BLaER1 (cell line): ENCODE measurements around the gene TFRC.
A peak's percentile ranks its signal among the peaks of the same experiment; 100 is the strongest.

Experiments
- H3K27ac ChIP-seq: shearing (Covaris generic); formaldehyde crosslinking; 2 replicates; pipeline ENCODE4 v1.8.1; 2022
- H3K27me3 ChIP-seq: shearing (Covaris generic); formaldehyde crosslinking; 2 replicates; pipeline ENCODE4 v1.8.1; 2022
- H3K36me3 ChIP-seq: shearing (Covaris generic); formaldehyde crosslinking; 2 replicates; pipeline ENCODE4 v1.8.1; 2022
- H3K4me1 ChIP-seq: shearing (Covaris generic); formaldehyde crosslinking; 2 replicates; pipeline ENCODE4 v1.8.1; 2022
- H3K4me2 ChIP-seq: shearing (Covaris generic); formaldehyde crosslinking; 2 replicates; pipeline ENCODE4 v1.8.1; 2022
- H3K4me3 ChIP-seq: shearing (Covaris generic); formaldehyde crosslinking; 2 replicates; pipeline ENCODE4 v1.8.1; 2022
- H3K9ac ChIP-seq: shearing (Covaris generic); formaldehyde crosslinking; 2 replicates; pipeline ENCODE4 v1.8.1; 2022
- H3K9me3 ChIP-seq: shearing (Covaris generic); formaldehyde crosslinking; 2 replicates; pipeline ENCODE4 v1.8.1; 2022
- H4K20me1 ChIP-seq: shearing (Covaris generic); formaldehyde crosslinking; 2 replicates; pipeline ENCODE4 v1.8.1; 2022
- Cebpa-rat ChIP-seq: shearing (Covaris generic); IDR thresholded peaks from 2 replicates; pipeline ENCODE4 v1.8.1; 2022

The TFRC gene

DNA sequence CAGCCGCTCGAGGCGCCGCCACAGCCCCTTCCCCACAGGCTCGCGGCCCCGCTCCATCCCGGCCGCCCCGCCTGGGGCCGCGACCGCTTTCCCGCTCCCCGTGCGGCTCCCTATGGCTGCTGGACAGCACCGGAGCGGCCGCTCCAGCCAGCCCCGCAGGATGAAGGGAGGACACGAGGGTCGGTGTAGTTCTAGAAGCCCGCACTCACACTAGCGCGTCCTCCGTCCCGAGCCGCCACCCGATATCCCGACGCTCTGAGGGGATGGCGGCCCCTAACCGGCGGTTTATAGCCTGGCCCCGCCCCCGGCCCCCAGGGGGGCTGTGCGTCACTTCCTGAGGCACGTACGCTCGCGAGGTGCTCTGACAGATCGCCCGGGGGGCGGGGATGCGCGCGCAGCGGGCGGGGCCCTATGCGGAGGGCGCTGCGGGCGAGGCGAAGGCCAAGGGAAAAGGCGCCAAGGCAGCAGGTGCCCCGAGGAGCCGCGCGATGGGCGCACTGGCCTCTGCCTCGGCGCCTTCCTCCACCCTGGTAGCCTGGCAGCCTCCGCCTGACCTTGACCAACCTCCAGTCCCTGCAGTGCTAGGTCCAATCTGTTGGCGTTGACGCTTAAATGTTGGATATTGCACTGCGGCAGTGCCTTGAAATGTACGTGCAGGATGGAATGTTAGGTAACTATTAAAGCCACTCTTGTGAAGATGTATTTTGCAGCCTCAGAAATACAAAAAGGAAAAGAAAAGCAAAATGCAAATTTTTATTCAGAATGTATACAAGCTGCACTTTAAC is at the start of gene TFRC:
TSS of gene TFRC (minus strand) at position 257 of the 785 bp plus-strand sequence. CDS start 4,991 bp downstream, outside the sequence.
- Histone ChIP-seq H3K4me1 (peaks cover 58% of the 10 kb centered on the region), H3K9me3 (no peaks in the 10 kb centered on the region)

DNA sequence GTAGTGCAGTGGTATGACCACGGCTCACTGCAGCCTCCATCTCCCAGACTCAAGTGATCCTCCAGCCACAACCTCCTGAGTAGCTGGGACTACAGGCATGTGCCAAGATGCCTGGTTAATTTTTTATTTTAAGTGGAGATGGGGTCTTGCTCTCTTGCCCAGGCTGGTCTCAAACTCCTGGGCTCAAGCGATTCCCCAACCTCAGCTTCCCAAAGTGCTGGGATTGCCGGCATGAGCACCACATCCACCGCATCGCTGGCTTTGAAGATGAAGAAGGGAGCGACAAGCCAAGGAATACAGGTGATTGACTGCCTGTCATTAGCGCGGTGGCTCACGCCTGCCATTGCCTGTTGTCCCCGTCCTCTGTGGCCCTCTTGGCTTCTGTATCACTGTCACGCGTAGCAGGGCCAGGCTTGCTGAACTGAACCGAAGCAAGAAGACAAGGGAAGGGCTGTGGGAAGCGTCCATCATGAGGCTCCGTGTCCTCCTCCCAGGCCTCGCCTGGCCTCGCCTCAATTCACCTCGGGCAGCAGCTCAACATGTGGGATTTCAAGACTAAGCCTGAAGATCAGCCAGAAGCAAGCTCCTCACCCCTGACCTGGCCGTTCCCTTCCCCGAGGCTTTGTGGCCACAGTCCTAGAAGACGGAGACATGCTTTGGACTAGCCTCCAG is 46.4 kb upstream of the TFRC start:
- Histone ChIP-seq H3K9ac (no peak overlapping the region), H3K27ac (peak overlapping the region; percentile 64; the same call in 1 of the 2 replicates), H3K27me3 (no peaks in the 10 kb centered on the region), H3K36me3 (no peaks in the 10 kb centered on the region), H3K4me2 (peak overlapping the region; percentile 56; the same call in 1 of the 2 replicates), H4K20me1 (no peaks in the 10 kb centered on the region), H3K9me3 (peaks cover 22% of the 10 kb centered on the region), H3K4me3 (no peak overlapping the region), H3K4me1 (peaks cover 29% of the 10 kb centered on the region)
- TF ChIP-seq Cebpa-rat = no peak

More for the DNA sequence above, at the start of gene TFRC:
- Histone ChIP-seq H3K36me3 (peaks cover 6% of the 10 kb centered on the region), H3K9ac (peak within 1 kb of the TSS; percentile 95), H3K4me2 (peak within 1 kb of the TSS; percentile 95), H3K27me3 (no peaks in the 10 kb centered on the region), H3K27ac (peak within 1 kb of the TSS; percentile 96), H3K4me3 (peak within 1 kb of the TSS; percentile 86), H4K20me1 (peaks cover 46% of the 10 kb centered on the region)
- TF ChIP-seq Cebpa-rat = no peak

DNA sequence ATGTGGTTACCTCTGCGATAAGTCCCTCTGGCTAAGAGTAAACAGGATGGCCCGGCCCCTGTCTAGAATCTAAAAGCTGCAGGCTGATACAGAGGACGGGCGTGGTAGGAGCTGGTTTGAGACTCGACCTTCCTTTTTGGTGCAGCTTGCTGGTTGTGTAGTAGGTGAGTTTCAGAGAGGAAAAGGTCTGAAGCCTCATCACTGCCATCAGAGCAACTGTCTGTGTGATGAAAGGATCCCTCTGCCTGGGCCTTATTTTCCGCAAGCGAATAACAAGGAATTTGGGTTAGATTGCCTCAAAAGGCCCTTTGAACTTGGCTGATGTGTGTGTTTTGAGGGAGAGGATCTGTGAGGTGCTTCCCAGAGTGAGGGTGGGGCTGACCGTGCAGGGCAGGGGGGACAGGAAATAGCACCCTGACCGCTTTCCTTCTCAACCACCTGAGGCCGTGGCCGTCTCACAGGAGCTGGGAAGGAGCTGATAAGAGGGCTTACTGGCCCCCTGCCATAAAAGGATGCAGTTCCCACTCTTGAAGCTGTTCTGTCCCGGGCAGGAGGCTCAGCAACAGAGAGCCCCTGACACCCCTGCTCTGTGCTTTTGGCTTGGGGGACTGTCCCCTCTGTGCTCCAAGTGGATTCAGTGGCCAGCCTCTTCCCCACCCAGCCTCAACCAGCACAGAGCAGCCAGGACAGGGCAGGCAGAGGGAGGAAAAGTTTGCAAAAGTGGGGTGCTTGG is 45.6 kb upstream of the TFRC start:
- peaks cover 38% of the 10 kb centered on the region for H3K4me1 ChIP-seq
- H3K27me3 ChIP-seq = no peaks in the 10 kb centered on the region
- H3K4me2 ChIP-seq = peak overlapping the region; percentile 56
- TF ChIP-seq Cebpa-rat = no peak
- H3K36me3 ChIP-seq = no peaks in the 10 kb centered on the region
- H3K4me3 ChIP-seq = no peak overlapping the region
- H3K27ac ChIP-seq = peak overlapping the region; percentile 64; the same call in 1 of the 2 replicates
- H4K20me1 ChIP-seq = no peaks in the 10 kb centered on the region
- peaks cover 22% of the 10 kb centered on the region for H3K9me3 ChIP-seq
- peak overlapping the region; percentile 25; the same call in 1 of the 2 replicates for H3K9ac ChIP-seq

DNA sequence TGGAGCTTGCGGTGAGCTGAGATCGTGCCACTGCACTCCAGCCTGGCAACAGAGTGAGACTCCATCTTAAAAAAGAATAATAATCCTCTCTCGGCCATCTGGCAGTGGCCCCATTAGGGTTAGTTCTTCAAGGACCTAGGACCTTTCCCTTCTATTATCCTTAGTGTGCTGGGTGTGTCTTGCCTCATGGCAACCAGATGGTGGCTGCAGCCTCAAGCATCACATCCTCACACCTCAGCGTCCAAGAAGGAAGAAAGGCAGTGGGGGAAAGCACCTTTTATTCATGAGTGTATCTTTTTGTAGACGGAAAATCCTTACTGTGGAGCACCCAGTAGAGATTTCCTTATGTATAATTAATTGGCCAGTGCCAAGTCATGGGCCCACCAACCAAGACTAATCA is 42.7 kb upstream of the TFRC start:
- Histone ChIP-seq H3K9ac (no peak overlapping the region), H3K4me2 (no peak overlapping the region), H3K36me3 (no peaks in the 10 kb centered on the region), H4K20me1 (no peaks in the 10 kb centered on the region), H3K4me3 (no peak overlapping the region), H3K4me1 (peaks cover 54% of the 10 kb centered on the region), H3K9me3 (peaks cover 22% of the 10 kb centered on the region), H3K27ac (no peak overlapping the region), H3K27me3 (no peaks in the 10 kb centered on the region)
- TF ChIP-seq Cebpa-rat = no peak

DNA sequence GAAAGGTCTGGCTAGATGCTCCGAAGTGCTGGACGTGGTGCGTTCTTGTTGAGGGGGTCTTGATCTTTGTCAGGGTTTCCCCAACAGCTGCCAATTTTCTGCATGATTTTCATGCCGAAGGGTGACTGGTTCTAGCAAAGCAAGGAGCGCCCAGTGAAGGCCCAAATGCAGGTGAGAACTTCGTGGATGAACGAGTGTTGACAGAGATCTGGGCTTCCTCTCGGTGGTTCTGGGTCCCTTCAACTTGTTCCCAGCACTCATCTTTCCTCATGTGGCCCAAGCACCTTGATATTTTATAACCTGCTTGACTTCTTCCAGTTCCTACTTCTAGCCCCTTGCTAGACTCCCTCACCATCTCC is 40.8 kb upstream of the TFRC start:
- TF ChIP-seq Cebpa-rat = no peak
- no peaks in the 10 kb centered on the region for H3K27me3 ChIP-seq
- no peaks in the 10 kb centered on the region for H3K36me3 ChIP-seq
- H3K4me1 ChIP-seq = peaks cover 66% of the 10 kb centered on the region
- no peak overlapping the region for H3K4me3 ChIP-seq
- no peak overlapping the region for H3K9ac ChIP-seq
- H3K27ac ChIP-seq = peak overlapping the region; percentile 84
- peak overlapping the region; percentile 67 for H3K4me2 ChIP-seq
- peaks cover 22% of the 10 kb centered on the region for H3K9me3 ChIP-seq
- H4K20me1 ChIP-seq = no peaks in the 10 kb centered on the region

DNA sequence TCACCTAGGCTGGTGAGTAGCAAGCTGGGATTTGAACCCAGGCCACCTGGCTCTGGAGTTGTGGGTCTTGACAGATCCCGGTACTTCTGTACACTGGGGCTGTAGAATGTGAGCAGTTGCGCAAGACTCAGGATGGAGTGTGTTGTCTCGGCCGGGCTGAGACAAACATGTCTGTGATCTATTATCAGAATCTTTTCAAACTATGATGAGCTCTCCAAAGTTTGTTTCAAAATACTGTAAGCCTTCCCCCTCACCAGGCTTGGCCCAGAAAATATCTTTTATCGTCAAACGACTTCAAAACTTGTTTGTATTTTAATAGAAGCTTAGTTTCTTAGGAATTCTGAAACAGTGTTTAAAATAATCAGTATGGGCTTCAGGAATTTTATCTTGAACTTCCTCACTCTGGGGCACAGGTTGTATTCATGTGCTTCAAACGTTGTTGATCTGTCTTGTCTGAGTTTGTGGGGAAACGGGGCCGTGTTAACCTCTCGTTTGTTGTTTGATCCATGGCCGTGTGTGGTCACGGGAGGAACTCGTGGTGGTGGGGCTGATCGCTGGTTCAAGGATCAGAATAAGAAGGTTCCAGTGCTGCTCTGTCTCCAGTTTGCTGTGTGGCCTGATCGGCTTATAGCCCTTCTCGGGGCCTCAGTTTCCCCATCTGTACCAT is 40.3 kb upstream of the TFRC start:
- H3K4me3 ChIP-seq = no peak overlapping the region
- H3K27ac ChIP-seq = peak overlapping the region; percentile 84
- H3K9me3 ChIP-seq = peaks cover 22% of the 10 kb centered on the region
- H3K27me3 ChIP-seq = no peaks in the 10 kb centered on the region
- H3K4me2 ChIP-seq = peak overlapping the region; percentile 67
- no peaks in the 10 kb centered on the region for H3K36me3 ChIP-seq
- peaks cover 66% of the 10 kb centered on the region for H3K4me1 ChIP-seq
- peak; percentile 98 for TF ChIP-seq Cebpa-rat
- no peaks in the 10 kb centered on the region for H4K20me1 ChIP-seq
- H3K9ac ChIP-seq = no peak overlapping the region

DNA sequence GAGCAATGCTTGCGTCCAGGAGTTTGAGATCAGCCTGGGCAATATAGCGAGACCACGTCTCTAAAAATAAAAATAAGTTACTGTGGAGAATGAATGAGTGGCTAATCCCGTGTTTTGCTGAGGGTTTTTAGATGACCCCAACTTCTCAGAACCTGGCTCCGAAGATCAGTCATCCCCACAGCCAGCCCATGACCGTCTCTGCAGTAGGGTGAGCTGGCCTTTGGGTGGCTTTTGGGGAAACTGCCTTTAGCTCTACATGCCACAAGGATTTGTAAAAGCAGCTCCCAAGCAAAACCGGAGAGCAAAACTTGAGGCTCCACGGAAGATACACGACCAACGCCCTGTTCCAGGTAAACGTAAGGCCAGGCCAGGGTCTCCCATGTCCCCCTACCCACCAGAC is 39.2 kb upstream of the TFRC start:
- TF ChIP-seq Cebpa-rat = no peak
- Histone ChIP-seq H3K27me3 (no peaks in the 10 kb centered on the region), H4K20me1 (no peaks in the 10 kb centered on the region), H3K36me3 (no peaks in the 10 kb centered on the region), H3K9me3 (peaks cover 22% of the 10 kb centered on the region), H3K4me3 (0 out of 2 replicates have a peak overlapping the region, but pooled peaks have one; percentile 0), H3K27ac (peak overlapping the region; percentile 84), H3K4me2 (peak overlapping the region; percentile 67), H3K4me1 (peaks cover 75% of the 10 kb centered on the region), H3K9ac (0 out of 2 replicates have a peak overlapping the region, but pooled peaks have one; percentile 23)

DNA sequence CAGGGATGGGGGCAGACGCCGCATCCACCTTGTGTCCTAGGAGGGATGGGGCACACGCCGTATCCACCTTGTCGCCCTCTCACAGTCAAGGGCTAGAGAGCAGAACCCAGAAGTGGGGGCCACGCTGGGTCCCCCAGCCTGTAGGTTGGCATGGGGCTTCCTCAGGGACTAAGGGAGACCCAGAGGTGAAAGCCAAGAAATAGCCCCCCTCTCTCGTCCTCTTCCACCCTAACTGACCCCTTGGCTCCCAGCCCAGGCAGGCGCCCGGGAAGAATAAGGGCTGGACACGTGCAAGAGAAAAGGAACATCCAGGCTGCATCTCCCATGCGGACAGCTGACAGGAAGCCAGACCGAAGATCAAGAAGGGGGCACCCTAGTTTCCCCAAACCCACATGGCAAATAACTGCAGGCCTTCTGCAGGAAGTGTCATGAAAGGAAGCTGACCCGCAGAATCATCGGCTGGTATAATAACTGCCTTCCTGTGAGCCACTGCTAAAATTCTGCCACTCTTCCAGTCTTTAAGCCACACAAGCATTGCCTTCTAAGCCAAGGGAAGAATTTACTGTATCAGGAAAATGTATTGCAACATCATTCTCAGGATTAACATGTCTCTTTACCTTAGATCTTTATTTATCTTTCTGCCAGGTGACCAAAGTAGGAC is 38.5 kb upstream of the TFRC start:
- Histone ChIP-seq H3K27me3 (no peaks in the 10 kb centered on the region), H3K36me3 (no peaks in the 10 kb centered on the region), H3K9ac (peak overlapping the region; percentile 45), H3K4me3 (no peak overlapping the region), H3K4me2 (peak overlapping the region; percentile 67), H3K4me1 (peaks cover 81% of the 10 kb centered on the region), H3K27ac (peak overlapping the region; percentile 84), H3K9me3 (peaks cover 17% of the 10 kb centered on the region), H4K20me1 (no peaks in the 10 kb centered on the region)
- no peak for TF ChIP-seq Cebpa-rat

DNA sequence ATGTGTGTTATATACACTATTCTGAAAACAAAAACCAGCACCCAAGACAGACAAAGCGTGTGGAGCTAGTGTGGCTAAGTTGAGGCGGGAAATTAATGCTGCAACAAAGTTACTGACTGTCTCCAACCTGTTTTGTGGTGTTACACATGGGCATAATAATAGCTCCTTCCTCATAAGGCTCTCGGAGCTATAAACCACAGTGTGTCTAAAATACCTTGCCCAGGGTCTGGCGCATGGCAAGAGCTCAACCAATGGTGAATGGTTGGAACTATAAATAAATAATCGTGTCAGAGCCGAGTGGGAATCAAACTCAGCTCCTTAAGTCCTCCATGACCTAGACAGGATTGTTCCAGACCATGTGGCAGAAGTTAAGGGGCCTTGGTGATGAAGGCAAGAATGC is 35.9 kb upstream of the TFRC start:
- TF ChIP-seq Cebpa-rat = no peak
- H3K27ac ChIP-seq = peak overlapping the region; percentile 71
- peak overlapping the region; percentile 4; the same call in 1 of the 2 replicates for H3K9ac ChIP-seq
- peaks cover 87% of the 10 kb centered on the region for H3K4me1 ChIP-seq
- no peak overlapping the region for H3K4me3 ChIP-seq
- H4K20me1 ChIP-seq = no peaks in the 10 kb centered on the region
- no peaks in the 10 kb centered on the region for H3K9me3 ChIP-seq
- H3K27me3 ChIP-seq = no peaks in the 10 kb centered on the region
- H3K4me2 ChIP-seq = peak overlapping the region; percentile 62
- H3K36me3 ChIP-seq = no peaks in the 10 kb centered on the region
